Activated naive CD8-positive, alpha-beta T cell (primary cell): ENCODE data around the gene GALNT12.
A peak's percentile ranks its signal among the peaks of the same experiment; 100 is the strongest.

Experiments
- H3K27ac Mint-ChIP-seq: one replicate; pipeline ENCODE4 v1.8.0; 2021; ENCODE audit warnings: mixed read lengths
- H3K27me3 Mint-ChIP-seq: one replicate; pipeline ENCODE4 v1.8.0; 2021; ENCODE audit warnings: mixed read lengths
- H3K36me3 Mint-ChIP-seq: one replicate; pipeline ENCODE4 v1.8.0; 2021; ENCODE audit warnings: mixed read lengths
- H3K4me1 Mint-ChIP-seq: one replicate; pipeline ENCODE4 v1.8.0; 2021; ENCODE audit warnings: low read depth, mixed read lengths
- H3K4me3 Mint-ChIP-seq: one replicate; pipeline ENCODE4 v1.8.0; 2021; ENCODE audit warnings: mild to moderate bottlenecking, mixed read lengths
- H3K9me3 Mint-ChIP-seq: one replicate; pipeline ENCODE4 v1.8.0; 2021; ENCODE audit warnings: low read depth, mixed read lengths

GALNT12 gene

GRCh38 chr9:98807070-98807813 lies at the start of gene GALNT12:
Gene GALNT12 (plus strand): TSS chr9:98807670. CDS start chr9:98807699, 29 bp downstream.
- peaks cover 2% of the 10 kb centered on the region for H3K36me3 Mint-ChIP-seq
- peaks cover 1% of the 10 kb centered on the region for H3K27me3 Mint-ChIP-seq
- H3K4me1 Mint-ChIP-seq: peaks cover 31% of the 10 kb centered on the region
- H3K9me3 Mint-ChIP-seq: no peaks in the 10 kb centered on the region
- peak within 1 kb of the TSS; percentile 54 for H3K27ac Mint-ChIP-seq
- peak within 1 kb of the TSS; percentile 88 for H3K4me3 Mint-ChIP-seq

- H3K4me1 Mint-ChIP-seq: no peaks in the 10 kb centered on the region
- no peak overlapping the region for H3K4me3 Mint-ChIP-seq
- H3K36me3 Mint-ChIP-seq: peaks cover 52% of the 10 kb centered on the region
- no peaks in the 10 kb centered on the region for H3K27me3 Mint-ChIP-seq
- no peak overlapping the region for H3K27ac Mint-ChIP-seq
- H3K9me3 Mint-ChIP-seq: peaks cover 12% of the 10 kb centered on the region
These were observed 47.2 kb upstream of the GALNT12 start for GRCh38 chr9:98760231-98760630.

DNA sequence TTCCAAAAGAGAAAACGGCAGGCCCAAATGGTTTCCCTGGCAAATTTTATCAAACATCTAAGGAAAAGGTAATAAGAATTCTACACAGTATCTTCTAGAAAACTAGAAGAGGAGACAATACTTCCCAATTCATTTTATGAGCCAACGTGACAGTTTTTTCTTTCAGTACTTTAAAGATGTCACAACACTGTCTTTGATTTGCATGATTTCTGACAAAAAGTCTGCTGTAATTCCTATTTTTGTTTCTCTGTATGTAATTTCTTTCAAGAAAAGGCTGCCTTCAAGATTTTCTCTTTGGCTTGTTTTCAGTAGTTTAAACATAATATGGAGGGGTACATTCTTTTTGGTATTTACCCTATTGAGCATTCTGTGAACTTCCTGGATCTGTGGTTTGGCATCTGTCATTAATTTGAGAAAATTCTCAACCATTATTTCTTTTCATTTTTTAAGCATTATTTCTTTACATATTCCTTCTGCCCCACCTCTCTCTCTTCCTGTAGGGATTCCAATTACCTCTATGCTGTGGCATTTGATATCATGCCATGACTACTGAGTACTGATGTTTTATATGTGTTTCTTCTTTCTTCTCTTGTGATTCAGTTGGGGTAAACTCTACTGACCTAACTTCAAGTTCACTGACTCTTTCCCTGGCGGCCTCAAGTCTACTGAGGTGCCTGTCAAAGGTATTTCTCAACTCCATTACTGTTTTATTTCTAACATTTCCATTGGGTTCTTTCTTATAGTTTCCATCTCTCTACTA lies 43.3 kb upstream of the GALNT12 start:
- Mint-ChIP-seq H3K36me3 (peaks cover 38% of the 10 kb centered on the region), H3K27me3 (no peaks in the 10 kb centered on the region), H3K9me3 (peaks cover 11% of the 10 kb centered on the region)

GRCh38 chr9:98765256-98765655 lies 42.2 kb upstream of the GALNT12 start:
- Mint-ChIP-seq H3K27me3 (no peaks in the 10 kb centered on the region), H3K4me1 (no peaks in the 10 kb centered on the region), H3K36me3 (peaks cover 33% of the 10 kb centered on the region), H3K27ac (no peak overlapping the region), H3K9me3 (peaks cover 6% of the 10 kb centered on the region), H3K4me3 (no peak overlapping the region)

More for the DNA sequence above, 43.3 kb upstream of the GALNT12 start:
- Mint-ChIP-seq H3K4me1 (no peaks in the 10 kb centered on the region), H3K27ac (no peak overlapping the region), H3K4me3 (no peak overlapping the region)

- peaks cover 33% of the 10 kb centered on the region for H3K36me3 Mint-ChIP-seq
- H3K4me3 Mint-ChIP-seq: no peak overlapping the region
- H3K27me3 Mint-ChIP-seq: no peaks in the 10 kb centered on the region
- peaks cover 6% of the 10 kb centered on the region for H3K9me3 Mint-ChIP-seq
- no peaks in the 10 kb centered on the region for H3K4me1 Mint-ChIP-seq
- H3K27ac Mint-ChIP-seq: no peak overlapping the region
These were observed 40.9 kb upstream of the GALNT12 start for GRCh38 chr9:98766586-98766985.

- Mint-ChIP-seq H3K27ac (no peak overlapping the region), H3K9me3 (peaks cover 6% of the 10 kb centered on the region), H3K4me1 (no peaks in the 10 kb centered on the region), H3K4me3 (no peak overlapping the region), H3K36me3 (peaks cover 35% of the 10 kb centered on the region), H3K27me3 (no peaks in the 10 kb centered on the region)
These were observed 40.3 kb upstream of the GALNT12 start for GRCh38 chr9:98767196-98767595.

- Mint-ChIP-seq H3K4me3 (no peak overlapping the region), H3K9me3 (peaks cover 6% of the 10 kb centered on the region), H3K27me3 (no peaks in the 10 kb centered on the region), H3K27ac (no peak overlapping the region), H3K4me1 (no peaks in the 10 kb centered on the region), H3K36me3 (peaks cover 32% of the 10 kb centered on the region)
These were observed 39.6 kb upstream of the GALNT12 start for GRCh38 chr9:98767915-98768314.

DNA sequence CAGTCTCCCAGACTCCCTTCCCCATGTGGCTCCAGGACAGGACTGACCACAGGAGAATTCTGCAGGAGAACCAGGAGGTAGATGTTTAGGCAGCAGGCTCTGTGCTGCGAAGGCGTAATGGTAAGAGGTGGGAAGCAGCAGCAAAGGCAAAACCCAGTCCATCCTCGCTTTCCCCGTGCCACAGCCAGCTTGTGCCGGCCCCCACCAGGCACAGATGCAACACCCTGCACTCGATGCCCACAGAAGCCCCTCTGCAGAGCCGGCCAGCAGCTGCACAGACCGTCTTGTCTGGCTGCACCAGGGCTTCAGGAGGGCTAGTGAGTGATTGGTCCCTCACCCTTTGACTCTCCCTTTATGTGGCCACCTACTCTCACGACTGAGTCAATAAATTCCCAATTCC lies 39.1 kb upstream of the GALNT12 start:
- Mint-ChIP-seq H3K9me3 (peaks cover 6% of the 10 kb centered on the region), H3K4me1 (no peaks in the 10 kb centered on the region), H3K27ac (no peak overlapping the region), H3K27me3 (no peaks in the 10 kb centered on the region), H3K36me3 (peaks cover 33% of the 10 kb centered on the region), H3K4me3 (no peak overlapping the region)

- Mint-ChIP-seq H3K36me3 (peaks cover 21% of the 10 kb centered on the region), H3K27ac (no peak overlapping the region), H3K9me3 (no peaks in the 10 kb centered on the region), H3K27me3 (no peaks in the 10 kb centered on the region), H3K4me1 (no peaks in the 10 kb centered on the region), H3K4me3 (no peak overlapping the region)
These were observed 36.8 kb upstream of the GALNT12 start for GRCh38 chr9:98770717-98771116.

- Mint-ChIP-seq H3K27me3 (no peaks in the 10 kb centered on the region), H3K27ac (no peak overlapping the region), H3K36me3 (peaks cover 21% of the 10 kb centered on the region), H3K4me1 (no peaks in the 10 kb centered on the region), H3K4me3 (no peak overlapping the region), H3K9me3 (no peaks in the 10 kb centered on the region)
These were observed 36.1 kb upstream of the GALNT12 start for GRCh38 chr9:98771209-98771874.

- Mint-ChIP-seq H3K27ac (no peak overlapping the region), H3K9me3 (no peaks in the 10 kb centered on the region), H3K4me3 (no peak overlapping the region), H3K36me3 (peaks cover 18% of the 10 kb centered on the region), H3K27me3 (no peaks in the 10 kb centered on the region), H3K4me1 (no peaks in the 10 kb centered on the region)
These were observed 34.9 kb upstream of the GALNT12 start for GRCh38 chr9:98772364-98773155.

- Mint-ChIP-seq H3K27ac (no peak overlapping the region), H3K4me1 (no peaks in the 10 kb centered on the region), H3K36me3 (peaks cover 15% of the 10 kb centered on the region), H3K4me3 (no peak overlapping the region), H3K27me3 (no peaks in the 10 kb centered on the region), H3K9me3 (no peaks in the 10 kb centered on the region)
These were observed 33.7 kb upstream of the GALNT12 start for GRCh38 chr9:98773721-98774120.

DNA sequence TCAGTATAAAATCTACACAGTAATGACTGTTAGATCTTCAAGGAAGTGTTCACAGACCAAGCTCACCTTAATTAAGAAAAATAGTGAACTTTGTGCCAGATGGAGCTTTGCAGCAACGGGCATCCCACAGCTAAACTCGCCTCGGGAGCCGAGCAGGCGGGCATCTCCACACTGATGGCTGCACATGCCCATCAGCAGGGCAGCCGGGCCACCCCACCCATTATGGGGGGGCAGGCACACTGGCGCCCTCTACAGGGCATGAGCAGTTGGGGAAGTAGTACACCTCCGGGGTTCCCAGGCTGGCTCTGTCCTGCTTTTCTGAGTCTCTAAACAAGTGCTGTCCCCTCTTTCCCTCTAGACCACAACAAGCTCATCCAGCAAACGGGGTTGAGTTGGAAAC lies 32.7 kb upstream of the GALNT12 start:
- Mint-ChIP-seq H3K27ac (no peak overlapping the region), H3K9me3 (no peaks in the 10 kb centered on the region), H3K4me3 (no peak overlapping the region), H3K4me1 (no peaks in the 10 kb centered on the region), H3K27me3 (no peaks in the 10 kb centered on the region), H3K36me3 (peaks cover 13% of the 10 kb centered on the region)

DNA sequence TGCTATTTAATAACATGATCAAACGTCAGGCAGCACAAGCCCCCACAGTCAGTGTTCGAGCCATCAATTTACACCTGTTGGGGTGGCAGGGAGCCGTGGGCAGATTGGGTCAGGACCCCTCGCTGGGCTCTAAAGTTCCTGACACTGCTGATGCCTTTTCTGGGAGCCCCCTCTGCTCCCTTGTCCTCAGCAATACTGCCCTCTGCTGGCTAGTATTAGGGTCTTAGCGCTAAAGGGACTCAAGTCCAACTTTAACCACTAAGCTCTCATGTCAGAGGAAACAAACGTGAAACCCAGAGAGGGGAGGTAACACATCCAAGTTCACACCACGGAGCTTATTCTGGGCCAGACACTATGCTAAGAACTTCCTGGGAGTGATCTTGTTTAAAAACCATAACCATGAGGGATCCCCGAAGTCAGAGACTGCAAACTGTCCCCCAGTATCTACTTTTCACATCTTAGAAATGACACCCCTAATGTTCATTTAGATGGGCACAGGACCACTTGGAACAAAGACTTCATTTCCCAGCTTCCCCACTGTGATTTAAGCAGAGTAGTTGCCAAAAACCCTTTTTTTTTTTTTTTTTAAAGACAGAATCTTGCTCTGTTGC lies 31.5 kb upstream of the GALNT12 start:
- Mint-ChIP-seq H3K4me3 (no peak overlapping the region), H3K9me3 (no peaks in the 10 kb centered on the region), H3K4me1 (no peaks in the 10 kb centered on the region), H3K27ac (no peak overlapping the region), H3K36me3 (peaks cover 13% of the 10 kb centered on the region), H3K27me3 (no peaks in the 10 kb centered on the region)
